HCT116 (cell line): ENCODE data around the gene ARL15. TPM values are rescaled to one million over a fixed set of nuclear protein-coding genes. Genes with fewer than 3 reads are reported as not detected.
A peak's percentile ranks its signal among the peaks of the same experiment; 100 is the strongest.

ENCODE experiments used
- ATAC-seq: fragments of 200-7000 bp; cut with Tn5 transposase; 2 replicates; pipeline ENCODE4 v1.9.1; 2020; ENCODE audit warnings: mild to moderate bottlenecking, moderate library complexity
- BruUV-seq: library from RNA; stranded (reverse); fragments of 400-500 nt; replicated peaks from 2 replicates; lab custom pipeline; 2021; lab: Mats Ljungman, UMichigan
- CTCF ChIA-PET: fragments of 300-600 bp; sonication (Branson Sonifier 250); formaldehyde crosslinking; loops from one replicate; lab custom pipeline; 2021; ENCODE audit warnings: antibody characterized with exemption; lab: Charles Lee
- POLR2A ChIA-PET: fragments of 300-600, 350-600 bp; sonication (Branson Sonifier 250); formaldehyde crosslinking; loops from one replicate; lab custom pipeline; 2021; ENCODE audit warnings: antibody characterized with exemption; lab: Charles Lee
- RAD21 ChIA-PET, 2 experiments: fragments of 300-600 bp; sonication (Branson Sonifier 250); formaldehyde crosslinking; loops; one replicate each; lab custom pipeline; 2023; ENCODE audit warnings: low total read pairs in 2 of 2; ENCODE audit not compliant: uncharacterized antibody in 2 of 2, unreplicated experiment in 2 of 2, low non-redundant PET in 1 of 2; lab: Charles Lee
- DNase-seq: peaks from one replicate; pipeline ENCODE4 v3.0.0-alpha.2; 2010; ENCODE audit warnings: low read depth, low spot score
- H2AFZ ChIP-seq: fragments of 200-600 bp; shearing (Covaris generic), sonication (generic); 2 replicates; pipeline ENCODE4 v1.6.1; 2017; ENCODE audit warnings: low read depth, mixed run types, mixed read lengths, antibody characterized with exemption, low read length; ENCODE audit not compliant: poor library complexity, severe bottlenecking
- H3K27ac ChIP-seq: 2 replicates; pipeline ENCODE4 v1.5.1; 2012; ENCODE audit warnings: low read depth, low read length
- H3K27me3 ChIP-seq: fragments of 200-600 bp; sonication (generic); 2 replicates; pipeline ENCODE4 v1.6.1; 2016; ENCODE audit warnings: mixed run types, low read length, mixed read lengths; ENCODE audit not compliant: insufficient read depth
- H3K36me3 ChIP-seq, 2 experiments: fragments of 200-500 bp in 1 of 2; fragments of 200-600 bp in 1 of 2; sonication (Bioruptor generic) in 1 of 2; sonication (generic) in 1 of 2; 2 replicates each; pipeline versions ENCODE4 v1.5.1 to v1.6.1; 2014 to 2016; ENCODE audit warnings: low read length in 2 of 2, inconsistent platforms in 1 of 2, mixed read lengths in 1 of 2, mixed run types in 1 of 2; ENCODE audit not compliant: insufficient read depth in 2 of 2, control insufficient read depth in 1 of 2
- H3K4me1 ChIP-seq, 2 experiments: fragments of 200-600 bp in 1 of 2; sonication (generic) in 1 of 2; 2 replicates each; pipeline versions ENCODE4 v1.5.1 to v1.6.1; 2012 to 2017; ENCODE audit warnings: low read length in 2 of 2, inconsistent platforms in 1 of 2, mild to moderate bottlenecking in 1 of 2, mixed read lengths in 1 of 2, mixed run types in 1 of 2, moderate library complexity in 1 of 2; ENCODE audit not compliant: insufficient read depth in 2 of 2, control insufficient read depth in 1 of 2
- H3K4me2 ChIP-seq: fragments of 200-600 bp; sonication (generic); 2 replicates; pipeline ENCODE4 v1.6.1; 2017; ENCODE audit warnings: mixed run types, low read length, mixed read lengths
- H3K4me3 ChIP-seq, 2 experiments: fragments of 200-600 bp in 1 of 2; sonication (generic) in 1 of 2; replicated peaks in 1 of 2; 2 replicates each; pipeline ENCODE4 v1.5.1; 2011 to 2016; ENCODE audit warnings: low read length in 2 of 2, control low read depth in 1 of 2, low read depth in 1 of 2, mild to moderate bottlenecking in 1 of 2, mixed read lengths in 1 of 2, mixed run types in 1 of 2
- H3K79me2 ChIP-seq: fragments of 200-600 bp; sonication (generic); 2 replicates; pipeline ENCODE4 v1.6.1; 2017; ENCODE audit warnings: mild to moderate bottlenecking, mixed run types, low read length, moderate library complexity, mixed read lengths; ENCODE audit not compliant: insufficient read depth
- H3K9ac ChIP-seq: fragments of 200-600 bp; sonication (generic); 2 replicates; pipeline ENCODE4 v1.6.1; 2016; ENCODE audit warnings: low read length, mixed read lengths
- H3K9me2 ChIP-seq: fragments of 200-600 bp; sonication (generic), shearing (Covaris generic); 2 replicates; pipeline ENCODE4 v1.6.1; 2017; ENCODE audit warnings: mixed run types, mild to moderate bottlenecking, moderate library complexity; ENCODE audit not compliant: insufficient read depth
- H3K9me3 ChIP-seq, 2 experiments: fragments of 200-500 bp in 1 of 2; fragments of 200-600 bp in 1 of 2; sonication (Bioruptor generic) in 1 of 2; sonication (generic) in 1 of 2; 2 replicates each; pipeline ENCODE4 v1.6.1; 2014 to 2017; ENCODE audit warnings: low read length in 2 of 2, mixed read lengths in 2 of 2, inconsistent platforms in 1 of 2, low read depth in 1 of 2, mild to moderate bottlenecking in 1 of 2, mixed run types in 1 of 2, moderate library complexity in 1 of 2; ENCODE audit not compliant: control insufficient read depth in 1 of 2, insufficient read depth in 1 of 2
- H4K20me1 ChIP-seq: fragments of 200-600 bp; sonication (generic), shearing (Covaris generic); 2 replicates; pipeline ENCODE4 v1.6.1; 2017; ENCODE audit warnings: mixed run types, mild to moderate bottlenecking, moderate library complexity; ENCODE audit not compliant: insufficient read depth
- CBX3 ChIP-seq: IDR thresholded peaks from 2 replicates; pipeline ENCODE4 v1.6.1; 2012; ENCODE audit warnings: low read depth
- CEBPB ChIP-seq: IDR thresholded peaks from 2 replicates; pipeline ENCODE4 v1.6.1; 2012; ENCODE audit warnings: low read depth
- CTCF ChIP-seq, 3 experiments: fragments of 200-600 bp in 1 of 3; sonication (generic) in 1 of 3; IDR thresholded peaks in 2 of 3; conservative IDR thresholded peaks in 1 of 3; 2 replicates each; pipeline ENCODE4 v1.5.1; 2012 to 2017; ENCODE audit warnings: low read depth in 2 of 3, low read length in 2 of 3, antibody characterized with exemption in 1 of 3, borderline replicate concordance in 1 of 3, control low read depth in 1 of 3, mild to moderate bottlenecking in 1 of 3, mixed read lengths in 1 of 3, mixed run types in 1 of 3, moderate library complexity in 1 of 3; ENCODE audit not compliant: insufficient read depth in 1 of 3
- EGR1 ChIP-seq: IDR thresholded peaks from 2 replicates; pipeline ENCODE4 v1.6.1; 2012; ENCODE audit warnings: low read depth
- MAX ChIP-seq: IDR thresholded peaks from 2 replicates; pipeline ENCODE4 v1.6.1; 2012
- RAD21 ChIP-seq: IDR thresholded peaks from 2 replicates; pipeline ENCODE4 v1.6.1; 2012; ENCODE audit warnings: low read depth, mild to moderate bottlenecking
- REST ChIP-seq: IDR thresholded peaks from 2 replicates; pipeline ENCODE4 v1.6.1; 2012; ENCODE audit warnings: low read depth
- YY1 ChIP-seq: IDR thresholded peaks from 2 replicates; pipeline ENCODE4 v1.6.1; 2011; ENCODE audit warnings: low read length, low read depth, moderate library complexity, mild to moderate bottlenecking; ENCODE audit not compliant: insufficient replicate concordance; ENCODE audit errors: extremely low read depth
- intact Hi-C: fragments of 100-400 bp; cut with micrococcal nuclease; formaldehyde crosslinking; loops from 2 replicates; pipeline ENCODE4 v1.10.0; 2022
- total RNA-seq: library from RNA; stranded (reverse); gene quantifications from one replicate; pipeline ENCODE4 v1.2.1, GENCODE V29; 2021; ENCODE audit not compliant: unreplicated experiment

ARL15 gene
- total RNA-seq, 1 experiment from 2014 or later, result 15.0 TPM

GRCh38 chr5:53871050-53871449, 439.3 kb downstream of the ARL15 start:
- no peaks in the 10 kb centered on the region for H3K79me2 ChIP-seq
- intact Hi-C loops, result loop anchor here (2.0 to 5.0 kb wide), 2 partner anchors 346 to 392 kb away; no protein-coding TSS in a partner anchor
- no peaks in the 10 kb centered on the region for H3K27me3 ChIP-seq
- ChIA-PET CTCF (no interaction called here), RAD21 (no interaction called here), POLR2A (no interaction called here)
- H3K4me3 ChIP-seq, result no peak overlapping the region
- no peaks in the 10 kb centered on the region for H3K4me1 ChIP-seq
- no peak overlapping the region for H3K9ac ChIP-seq
- H3K4me2 ChIP-seq, result no peak overlapping the region
- no peaks in the 10 kb centered on the region for H3K9me3 ChIP-seq
- no TSS peak for BruUV-seq
- H2AFZ ChIP-seq, result no peak overlapping the region
- H3K27ac ChIP-seq, result no peak overlapping the region
- DNase-seq, result peak; percentile 3
- TF ChIP-seq EGR1, result no peak
- no peak for TF ChIP-seq REST
- no peak for TF ChIP-seq MAX
- TF ChIP-seq YY1, result no peak
- TF ChIP-seq RAD21, result peak; percentile 48
- TF ChIP-seq CTCF (IDR thresholded peaks at IDR 0.05 in 2 of 3, conservative IDR thresholded peaks at IDR 0.05 in 1 of 3; ENCODE audit: borderline replicate concordance in 1 of 3, insufficient read depth in 1 of 3, low read depth in 2 of 3, low read length in 2 of 3), result peak; percentile 6 to 29 (median 27); a peak in 3 of 6 replicates
- TF ChIP-seq CBX3, result no peak
- TF ChIP-seq CEBPB, result no peak
- no peaks in the 10 kb centered on the region for H3K36me3 ChIP-seq
- no peaks in the 10 kb centered on the region for H4K20me1 ChIP-seq
- ATAC-seq, result no peak
- no peaks in the 10 kb centered on the region for H3K9me2 ChIP-seq
